ENCODE measurements around the gene RAMP1.

The RAMP1 gene

DNA sequence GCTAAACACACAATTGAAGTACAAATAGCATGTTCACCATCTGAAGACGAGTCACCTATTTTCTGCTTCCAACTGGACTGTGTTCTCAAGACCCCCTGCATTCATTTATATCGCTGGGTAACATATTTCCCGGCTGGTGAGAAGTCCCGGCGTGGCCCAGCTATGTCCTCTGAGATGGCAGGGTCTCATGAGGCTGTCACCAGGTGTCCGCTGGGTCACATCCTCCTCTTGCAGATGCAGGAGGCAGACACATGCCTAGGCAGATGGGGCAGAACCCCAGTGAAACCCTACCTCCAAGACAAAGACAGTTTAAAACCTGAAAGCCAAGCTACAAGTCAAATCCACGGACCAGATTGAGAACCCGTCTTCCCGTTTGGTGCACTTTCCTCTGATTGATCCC lies 70.6 kb downstream of the RAMP1 start:
- no peaks in the 10 kb centered on the region for H3K79me2 ChIP-seq (ENCODE audit: insufficient read depth, low read length)
- no peaks in the 10 kb centered on the region for H3K9me2 ChIP-seq (replicated peaks; ENCODE audit: insufficient read depth, low read length)
- TF ChIP-seq EZH2phosphoT487 (conservative IDR thresholded peaks at IDR 0.05; ENCODE audit: low read length), result no peak
- TF ChIP-seq, protein P1, sequence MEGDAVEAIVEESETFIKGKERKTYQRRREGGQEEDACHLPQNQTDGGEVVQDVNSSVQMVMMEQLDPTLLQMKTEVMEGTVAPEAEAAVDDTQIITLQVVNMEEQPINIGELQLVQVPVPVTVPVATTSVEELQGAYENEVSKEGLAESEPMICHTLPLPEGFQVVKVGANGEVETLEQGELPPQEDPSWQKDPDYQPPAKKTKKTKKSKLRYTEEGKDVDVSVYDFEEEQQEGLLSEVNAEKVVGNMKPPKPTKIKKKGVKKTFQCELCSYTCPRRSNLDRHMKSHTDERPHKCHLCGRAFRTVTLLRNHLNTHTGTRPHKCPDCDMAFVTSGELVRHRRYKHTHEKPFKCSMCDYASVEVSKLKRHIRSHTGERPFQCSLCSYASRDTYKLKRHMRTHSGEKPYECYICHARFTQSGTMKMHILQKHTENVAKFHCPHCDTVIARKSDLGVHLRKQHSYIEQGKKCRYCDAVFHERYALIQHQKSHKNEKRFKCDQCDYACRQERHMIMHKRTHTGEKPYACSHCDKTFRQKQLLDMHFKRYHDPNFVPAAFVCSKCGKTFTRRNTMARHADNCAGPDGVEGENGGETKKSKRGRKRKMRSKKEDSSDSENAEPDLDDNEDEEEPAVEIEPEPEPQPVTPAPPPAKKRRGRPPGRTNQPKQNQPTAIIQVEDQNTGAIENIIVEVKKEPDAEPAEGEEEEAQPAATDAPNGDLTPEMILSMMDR (IDR thresholded peaks at IDR 0.05; ENCODE audit: insufficient read depth, low read length, poor library complexity, severe bottlenecking), result no peak
- H3F3A ChIP-seq (ENCODE audit: insufficient read depth), result no peaks in the 10 kb centered on the region
- no peak overlapping the region for H3K9ac ChIP-seq (ENCODE audit: low read length)
- H2AFZ ChIP-seq (ENCODE audit: low read depth, low read length, severe bottlenecking), result no peak overlapping the region
- H3K4me3 ChIP-seq (ENCODE audit: insufficient read depth, low read length, poor library complexity, severe bottlenecking), result no peak overlapping the region
- no peaks in the 10 kb centered on the region for H3K27me3 ChIP-seq (ENCODE audit: low read length)
- H4K20me1 ChIP-seq (ENCODE audit: low read depth, low read length), result no peaks in the 10 kb centered on the region
- H3K27ac ChIP-seq (ENCODE audit: low read depth, low read length), result no peak overlapping the region
- H3K36me3 ChIP-seq (ENCODE audit: low read length), result no peaks in the 10 kb centered on the region
- peaks cover 11% of the 10 kb centered on the region; the same call in 1 of the 2 replicates for H3K9me3 ChIP-seq (ENCODE audit: insufficient read depth, low read length)
- no peak overlapping the region for H3K4me2 ChIP-seq (ENCODE audit: low read depth, low read length, poor library complexity, severe bottlenecking)

DNA sequence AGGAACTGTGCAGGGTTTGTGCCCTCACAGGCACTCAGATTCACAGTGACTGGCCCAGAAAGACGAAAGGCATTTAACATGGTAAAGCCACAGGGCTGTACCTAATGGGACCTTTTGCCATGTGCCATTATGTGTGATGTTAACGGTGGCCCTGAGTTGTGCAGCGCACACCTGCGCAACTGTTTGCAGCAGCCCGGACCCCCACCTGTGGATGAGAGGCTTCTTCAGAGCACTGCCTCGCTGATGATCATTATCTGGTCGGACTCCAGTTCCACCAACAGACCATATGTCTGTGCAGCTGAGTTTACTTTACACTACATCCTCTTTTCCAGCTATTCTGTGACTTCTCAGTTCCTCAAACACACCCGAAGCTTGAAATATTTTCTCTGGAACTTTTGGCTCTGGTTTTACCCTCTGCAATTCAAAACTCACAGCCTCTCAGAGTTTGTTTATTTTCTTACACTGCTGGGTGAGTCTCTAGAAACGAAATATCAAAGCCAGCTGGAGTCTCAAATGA lies 71.8 kb downstream of the RAMP1 start:
- H3K27ac ChIP-seq (ENCODE audit: low read depth, low read length), result no peak overlapping the region
- no peak overlapping the region for H3K4me2 ChIP-seq (ENCODE audit: low read depth, low read length, poor library complexity, severe bottlenecking)
- H3K27me3 ChIP-seq (ENCODE audit: low read length), result no peaks in the 10 kb centered on the region
- no peaks in the 10 kb centered on the region for H3K36me3 ChIP-seq (ENCODE audit: low read length)
- H4K20me1 ChIP-seq (ENCODE audit: low read depth, low read length), result no peaks in the 10 kb centered on the region
- TF ChIP-seq, protein P1 (IDR thresholded peaks at IDR 0.05; ENCODE audit: insufficient read depth, low read length, poor library complexity, severe bottlenecking), result no peak
- TF ChIP-seq EZH2phosphoT487 (conservative IDR thresholded peaks at IDR 0.05; ENCODE audit: low read length), result no peak
- H3K9me2 ChIP-seq (replicated peaks; ENCODE audit: insufficient read depth, low read length), result no peaks in the 10 kb centered on the region
- H2AFZ ChIP-seq (ENCODE audit: low read depth, low read length, severe bottlenecking), result no peak overlapping the region
- no peak overlapping the region for H3K9ac ChIP-seq (ENCODE audit: low read length)
- H3K9me3 ChIP-seq (ENCODE audit: insufficient read depth, low read length), result peaks cover 11% of the 10 kb centered on the region; the same call in 1 of the 2 replicates
- H3F3A ChIP-seq (ENCODE audit: insufficient read depth), result no peaks in the 10 kb centered on the region
- H3K4me3 ChIP-seq (ENCODE audit: insufficient read depth, low read length, poor library complexity, severe bottlenecking), result no peak overlapping the region
- H3K79me2 ChIP-seq (ENCODE audit: insufficient read depth, low read length), result no peaks in the 10 kb centered on the region

DNA sequence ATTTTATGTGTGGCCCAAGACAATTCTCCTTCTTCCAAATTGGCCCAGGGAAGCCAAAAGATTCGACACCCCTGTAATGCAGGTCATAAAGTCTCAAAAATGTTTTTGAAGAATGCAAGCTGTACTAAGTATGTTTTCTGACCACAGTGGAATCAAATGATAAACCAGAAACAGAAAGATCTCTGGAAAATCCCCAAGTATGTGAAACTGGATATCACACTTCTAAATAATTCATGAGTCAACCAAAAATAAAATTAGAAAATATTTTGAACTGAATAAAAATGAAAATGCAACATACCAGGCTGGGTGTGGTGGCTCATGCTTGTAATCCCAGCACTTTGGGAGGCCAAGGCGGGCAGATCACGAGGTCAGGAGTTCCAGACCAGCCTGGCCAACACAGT lies 73.3 kb downstream of the RAMP1 start:
- Histone ChIP-seq H3F3A (ENCODE audit: insufficient read depth) (no peaks in the 10 kb centered on the region), H3K9me3 (ENCODE audit: insufficient read depth, low read length) (peaks cover 11% of the 10 kb centered on the region; the same call in 1 of the 2 replicates), H3K4me3 (ENCODE audit: insufficient read depth, low read length, poor library complexity, severe bottlenecking) (no peak overlapping the region), H3K4me2 (ENCODE audit: low read depth, low read length, poor library complexity, severe bottlenecking) (no peak overlapping the region), H4K20me1 (ENCODE audit: low read depth, low read length) (no peaks in the 10 kb centered on the region), H3K79me2 (ENCODE audit: insufficient read depth, low read length) (no peaks in the 10 kb centered on the region), H3K9ac (ENCODE audit: low read length) (no peak overlapping the region), H3K9me2 (replicated peaks; ENCODE audit: insufficient read depth, low read length) (no peaks in the 10 kb centered on the region), H3K27ac (ENCODE audit: low read depth, low read length) (no peak overlapping the region), H2AFZ (ENCODE audit: low read depth, low read length, severe bottlenecking) (no peak overlapping the region), H3K36me3 (ENCODE audit: low read length) (no peaks in the 10 kb centered on the region), H3K27me3 (ENCODE audit: low read length) (no peaks in the 10 kb centered on the region)
- no peak for TF ChIP-seq EZH2phosphoT487 (conservative IDR thresholded peaks at IDR 0.05; ENCODE audit: low read length)
- TF ChIP-seq, protein P1 (IDR thresholded peaks at IDR 0.05; ENCODE audit: insufficient read depth, low read length, poor library complexity, severe bottlenecking), result no peak

All from SU-DHL-6 (cell line).